H9 (cell line): ENCODE measurements around the gene NPHP1. TPM values are rescaled to one million over a fixed set of nuclear protein-coding genes. Genes with fewer than 3 reads are reported as not detected.

ENCODE experiments used
- DNase-seq: peaks from one replicate; pipeline ENCODE4 v3.0.0-alpha.2; 2017
- H2AFZ ChIP-seq: one replicate; pipeline ENCODE4 v1.6.1; 2013; ENCODE audit warnings: mild to moderate bottlenecking, low read length, control low read depth, moderate library complexity
- H2AK5ac ChIP-seq: 2 replicates; pipeline ENCODE4 v1.6.1; 2013; ENCODE audit warnings: low read length, control low read depth, mixed read lengths; ENCODE audit not compliant: insufficient read length
- H2BK120ac ChIP-seq: one replicate; pipeline ENCODE4 v1.6.1; 2013; ENCODE audit warnings: low read depth, mild to moderate bottlenecking, low read length, control low read depth, inconsistent platforms; ENCODE audit not compliant: poor library complexity, severe bottlenecking
- H2BK12ac ChIP-seq: 2 replicates; pipeline ENCODE4 v1.6.1; 2013; ENCODE audit warnings: low read length, control low read depth, mixed read lengths, low read depth; ENCODE audit not compliant: insufficient read length
- H2BK15ac ChIP-seq: 2 replicates; pipeline ENCODE4 v1.6.1; 2013; ENCODE audit warnings: low read depth, low read length, control low read depth
- H2BK20ac ChIP-seq: one replicate; pipeline ENCODE4 v1.6.1; 2013; ENCODE audit warnings: low read depth, mild to moderate bottlenecking, low read length, control low read depth, inconsistent platforms; ENCODE audit not compliant: poor library complexity, severe bottlenecking
- H2BK5ac ChIP-seq: 2 replicates; pipeline ENCODE4 v1.6.1; 2013; ENCODE audit warnings: low read length, control low read depth, mixed read lengths; ENCODE audit not compliant: insufficient read length
- H3K14ac ChIP-seq: 2 replicates; pipeline ENCODE4 v1.6.1; 2013; ENCODE audit warnings: low read length, control low read depth; ENCODE audit not compliant: insufficient read depth
- H3K18ac ChIP-seq: 2 replicates; pipeline ENCODE4 v1.6.1; 2013; ENCODE audit warnings: low read depth, mild to moderate bottlenecking, mixed read lengths, low read length, control low read depth; ENCODE audit not compliant: insufficient read length
- H3K23ac ChIP-seq: 2 replicates; pipeline ENCODE4 v1.6.1; 2013; ENCODE audit warnings: low read length, control low read depth, mixed read lengths, low read depth; ENCODE audit not compliant: insufficient read length
- H3K23me2 ChIP-seq: 2 replicates; pipeline ENCODE4 v1.6.1; 2013; ENCODE audit warnings: low read depth, mild to moderate bottlenecking, mixed read lengths, low read length, control low read depth; ENCODE audit not compliant: insufficient read length, poor library complexity, severe bottlenecking
- H3K27ac ChIP-seq: 2 replicates; pipeline ENCODE4 v1.5.1; 2013; ENCODE audit warnings: low read length, control low read depth, mixed read lengths, low read depth; ENCODE audit not compliant: insufficient read length
- H3K27me3 ChIP-seq: 2 replicates; pipeline ENCODE4 v1.6.1; 2013; ENCODE audit warnings: low read length, control low read depth, inconsistent platforms; ENCODE audit not compliant: insufficient read depth
- H3K4ac ChIP-seq: 2 replicates; pipeline ENCODE4 v1.6.1; 2013; ENCODE audit warnings: low read depth, mild to moderate bottlenecking, control low read depth, inconsistent platforms, low read length, moderate library complexity
- H3K4me1 ChIP-seq: 2 replicates; pipeline ENCODE4 v1.6.1; 2013; ENCODE audit warnings: low read length, control low read depth, inconsistent platforms; ENCODE audit not compliant: insufficient read depth
- H3K4me2 ChIP-seq: 2 replicates; pipeline ENCODE4 v1.6.1; 2013; ENCODE audit warnings: low read length, control low read depth, mixed read lengths; ENCODE audit not compliant: insufficient read length, insufficient read depth
- H3K56ac ChIP-seq: 2 replicates; pipeline ENCODE4 v1.6.1; 2013; ENCODE audit warnings: low read depth, mild to moderate bottlenecking, mixed read lengths, low read length, control low read depth; ENCODE audit not compliant: insufficient read length
- H3K79me1 ChIP-seq: 2 replicates; pipeline ENCODE4 v1.6.1; 2013; ENCODE audit warnings: low read depth, mild to moderate bottlenecking, moderate library complexity, low read length, control low read depth, inconsistent platforms; ENCODE audit not compliant: insufficient read depth, poor library complexity, severe bottlenecking
- H3K79me2 ChIP-seq: 2 replicates; pipeline ENCODE4 v1.6.1; 2013; ENCODE audit warnings: low read length, control low read depth, inconsistent platforms; ENCODE audit not compliant: insufficient read depth
- H3K9ac ChIP-seq: 2 replicates; pipeline ENCODE4 v1.6.1; 2013; ENCODE audit warnings: low read length, control low read depth, mixed read lengths; ENCODE audit not compliant: insufficient read length; ENCODE audit errors: extremely low read depth
- H3K9me3 ChIP-seq: one replicate; pipeline ENCODE4 v1.6.1; 2013; ENCODE audit warnings: low read depth, low read length, inconsistent platforms; ENCODE audit not compliant: control insufficient read depth
- H3T11ph ChIP-seq: one replicate; pipeline ENCODE4 v1.6.1; 2013; ENCODE audit warnings: mild to moderate bottlenecking, low read length, control low read depth, inconsistent platforms
- H4K20me1 ChIP-seq: one replicate; pipeline ENCODE4 v1.6.1; 2013; ENCODE audit not compliant: control insufficient read depth, insufficient read length, insufficient read depth
- H4K5ac ChIP-seq: 2 replicates; pipeline ENCODE4 v1.6.1; 2013; ENCODE audit warnings: low read depth, mild to moderate bottlenecking, mixed read lengths, low read length, control low read depth; ENCODE audit not compliant: insufficient read length
- H4K8ac ChIP-seq: replicated peaks from 2 replicates; pipeline ENCODE4 v1.6.1; 2013; ENCODE audit warnings: low read length, control low read depth, mixed read lengths, low read depth; ENCODE audit not compliant: insufficient read length
- H4K91ac ChIP-seq: 2 replicates; pipeline ENCODE4 v1.6.1; 2013; ENCODE audit warnings: low read depth, mild to moderate bottlenecking, moderate library complexity, mixed read lengths, low read length, control low read depth; ENCODE audit not compliant: insufficient read length
- H3K27ac Mint-ChIP-seq, 3 experiments: 2 replicates in 2 of 3; 3 replicates in 1 of 3; pipeline ENCODE4 v1.8.0; 2020 to 2021; ENCODE audit warnings: mixed read lengths in 3 of 3, mild to moderate bottlenecking in 1 of 3, moderate library complexity in 1 of 3
- H3K27me3 Mint-ChIP-seq: 2 replicates; pipeline ENCODE4 v1.8.0; 2021; ENCODE audit warnings: low read depth, mild to moderate bottlenecking, moderate library complexity, mixed read lengths
- H3K36me3 Mint-ChIP-seq, 3 experiments: 2 replicates in 2 of 3; 3 replicates in 1 of 3; pipeline ENCODE4 v1.8.0; 2020 to 2021; ENCODE audit warnings: low read depth in 3 of 3, mixed read lengths in 3 of 3; ENCODE audit not compliant: insufficient read depth in 1 of 3
- H3K4me1 Mint-ChIP-seq, 2 experiments: 2 replicates each; pipeline ENCODE4 v1.8.0; 2020; ENCODE audit warnings: mixed read lengths in 2 of 2
- H3K4me3 Mint-ChIP-seq, 2 experiments: 2 replicates in 1 of 2; 3 replicates in 1 of 2; pipeline ENCODE4 v1.8.0; 2020 to 2021; ENCODE audit warnings: mild to moderate bottlenecking in 2 of 2, mixed read lengths in 2 of 2, moderate library complexity in 1 of 2
- H3K9me3 Mint-ChIP-seq, 2 experiments: 2 replicates in 1 of 2; 3 replicates in 1 of 2; pipeline ENCODE4 v1.8.0; 2020; ENCODE audit warnings: mild to moderate bottlenecking in 2 of 2, mixed read lengths in 2 of 2, moderate library complexity in 1 of 2
- CTCF ChIP-seq: fragments of 200-600 bp; sonication (generic); conservative IDR thresholded peaks from 3 replicates; pipeline ENCODE4 v1.8.0; 2021; ENCODE audit warnings: antibody characterized with exemption, mild to moderate bottlenecking
- WGBS: extraction: QIAGEN DNeasy Blood & Tissue Kit; methylation state at CpG from one replicate; pipeline ENCODE4 v1.1.7; 2013; ENCODE audit warnings: missing lambda C conversion rate, low lambda C conversion rate, mixed read lengths; ENCODE audit not compliant: insufficient read length; ENCODE audit errors: extremely low coverage; 5-methylcytosine and 5-hydroxymethylcytosine counted together
- total RNA-seq: library from RNA; stranded (reverse); gene quantifications from 2 replicates; pipeline ENCODE4 v1.2.1, GENCODE V29; 2021

Gene NPHP1
- total RNA-seq, 1 experiment from 2014 or later = 2.1 TPM

- H3K79me2 ChIP-seq = no peaks in the 10 kb centered on the region
- H3K27me3 Mint-ChIP-seq = no peaks in the 10 kb centered on the region; the same call in 1 of the 2 replicates
- H3K36me3 Mint-ChIP-seq = no peaks in the 10 kb centered on the region; a peak in 1 of 7 replicates
- no peak overlapping the region for H2BK20ac ChIP-seq
- H3K14ac ChIP-seq = no peak overlapping the region
- H3K9me3 ChIP-seq = no peaks in the 10 kb centered on the region
- H3K4me3 Mint-ChIP-seq = no peak overlapping the region
- H3K4me1 Mint-ChIP-seq = peaks cover 5 to 11% of the 10 kb centered on the region in 2 experiments; a peak in 3 of 4 replicates
- peaks cover 0 to 2% of the 10 kb centered on the region in 2 experiments; a peak in 1 of 5 replicates for H3K9me3 Mint-ChIP-seq
- H2AFZ ChIP-seq = no peak overlapping the region
- no peak overlapping the region for H2BK15ac ChIP-seq
- no peak overlapping the region for H3K27ac ChIP-seq
- no CpG with 5 or more reads among the region's 14 CpGs for WGBS
- no peak overlapping the region for H4K91ac ChIP-seq
- no peaks in the 10 kb centered on the region for H4K20me1 ChIP-seq
- no peak overlapping the region for H2BK120ac ChIP-seq
- no peak overlapping the region for H3K4me2 ChIP-seq
- H3K23me2 ChIP-seq = no peaks in the 10 kb centered on the region
- H3K27me3 ChIP-seq = no peaks in the 10 kb centered on the region
- H2AK5ac ChIP-seq = no peak overlapping the region
- no peak for TF ChIP-seq CTCF
- H3K79me1 ChIP-seq = no peaks in the 10 kb centered on the region
- H2BK12ac ChIP-seq = no peak overlapping the region
- H3K4me1 ChIP-seq = no peaks in the 10 kb centered on the region
- H4K8ac ChIP-seq = no peak overlapping the region
- no peak overlapping the region for H3K23ac ChIP-seq
- H3K18ac ChIP-seq = no peak overlapping the region
- DNase-seq = peak; percentile 13
- H3K4ac ChIP-seq = no peak overlapping the region
- no peak overlapping the region for H3K27ac Mint-ChIP-seq
- H3T11ph ChIP-seq = no peak overlapping the region
- H4K5ac ChIP-seq = no peak overlapping the region
- H3K9ac ChIP-seq = no peak overlapping the region
- no peak overlapping the region for H3K56ac ChIP-seq
- H2BK5ac ChIP-seq = no peak overlapping the region
Observed at GRCh38 chr2:110097506-110098220, 107.2 kb downstream of the NPHP1 start.
